Lung (tissue), 12 donors: ENCODE results near the gene BBX. TPM values are rescaled to one million over a fixed set of nuclear protein-coding genes. Genes with fewer than 3 reads are reported as not detected.

Source experiments
- ATAC-seq: fragments of 200-7000 bp; cut with Tn5 transposase; one replicate; pipeline ENCODE4 v1.9.1; 2020; ENCODE audit warnings: moderate number of reproducible peaks; ENCODE audit not compliant: insufficient read depth, low FRiP score
- DNase-seq, 3 donors: peaks; one replicate each; pipeline ENCODE4 v3.0.0-alpha.2; 2013 to 2017
- H3K27ac ChIP-seq, 2 donors: one replicate each; pipeline ENCODE4 v1.5.1; 2013; ENCODE audit warnings: mild to moderate bottlenecking in 2 of 2, moderate library complexity in 2 of 2, control low read depth in 1 of 2, inconsistent platforms in 1 of 2, low read depth in 1 of 2, low read length in 1 of 2
- H3K27me3 ChIP-seq, 3 donors: one replicate each; pipeline ENCODE4 v1.5.1; 2013; ENCODE audit warnings: low read length in 2 of 3; ENCODE audit not compliant: control insufficient read depth in 3 of 3, insufficient read depth in 3 of 3
- H3K36me3 ChIP-seq, 4 donors: one replicate each; pipeline ENCODE4 v1.5.1; 2013; ENCODE audit warnings: low read length in 4 of 4, mild to moderate bottlenecking in 1 of 4, moderate library complexity in 1 of 4; ENCODE audit not compliant: control insufficient read depth in 4 of 4, insufficient read depth in 4 of 4
- H3K4me1 ChIP-seq, 5 donors: one replicate each; pipeline ENCODE4 v1.5.1; 2013; ENCODE audit warnings: low read length in 5 of 5, mild to moderate bottlenecking in 2 of 5, moderate library complexity in 1 of 5; ENCODE audit not compliant: control insufficient read depth in 5 of 5, insufficient read depth in 5 of 5
- H3K4me3 ChIP-seq: one replicate; pipeline ENCODE4 v1.5.1; 2013; ENCODE audit warnings: mild to moderate bottlenecking, control low read depth, moderate library complexity
- H3K9ac ChIP-seq, 2 donors: one replicate each; pipeline ENCODE4 v1.5.1; 2013; ENCODE audit warnings: low read length in 2 of 2, control low read depth in 1 of 2; ENCODE audit not compliant: insufficient read depth in 1 of 2
- H3K9me3 ChIP-seq, 4 donors: one replicate each; pipeline ENCODE4 v1.5.1; 2013; ENCODE audit warnings: low read length in 3 of 4, mild to moderate bottlenecking in 1 of 4, moderate library complexity in 1 of 4; ENCODE audit not compliant: control insufficient read depth in 4 of 4, insufficient read depth in 3 of 4
- CTCF ChIP-seq: IDR thresholded peaks from 2 replicates; pipeline ENCODE4 v1.5.1; 2012; ENCODE audit warnings: mild to moderate bottlenecking; ENCODE audit errors: control extremely low read depth, extremely low read depth
- WGBS, 2 donors: extraction: QIAGEN DNeasy Blood & Tissue Kit; methylation state at CpG; one replicate each; pipeline ENCODE4 v1.1.7; 2013; 5-methylcytosine and 5-hydroxymethylcytosine counted together
- polyA plus RNA-seq, 2 donors: library from polyadenylated mRNA; stranded (reverse); fragments of 200-250 nt; gene quantifications; one replicate each; pipeline ENCODE4 v1.2.1, GENCODE V29; 2013
- total RNA-seq, 2 donors: library from RNA; depleted of rRNA in 1 of 2; stranded (reverse); fragments of >200 nt in 1 of 2; gene quantifications; one replicate each; pipeline ENCODE4 v1.2.1, GENCODE V29; 2014 to 2021
- donor health status: control.
- donor health status: control.
- donor health status: Bipolar disorder and iron deficiency.
- donor health status: healthy.
- donor health status: DM: yes; HTN: yes; CAD: no.

The BBX gene
- total and polyA plus RNA-seq, 4 donors: 6.3 to 93.3 (median 25.1) TPM

GRCh38 chr3:107701299-107701698 is 178.5 kb downstream of the BBX start:
- no peak for TF ChIP-seq CTCF
- H3K4me1 ChIP-seq: peaks cover 0 to 5% (median 0%) of the 10 kb centered on the region in 5 donors
- no peaks in the 10 kb centered on the region for H3K36me3 ChIP-seq
- no peak overlapping the region for H3K27ac ChIP-seq
- no peaks in the 10 kb centered on the region for H3K9me3 ChIP-seq
- DNase-seq (no peak), ATAC-seq (no peak)
- H3K9ac ChIP-seq: no peak overlapping the region
- WGBS, 2 donors: 98% methylated on average over 2 of the region's 2 CpGs
- no peaks in the 10 kb centered on the region for H3K27me3 ChIP-seq
- H3K4me3 ChIP-seq: no peak overlapping the region

GRCh38 chr3:107704477-107704876 is 181.7 kb downstream of the BBX start:
- H3K4me1 ChIP-seq: peaks cover 0 to 3% (median 0%) of the 10 kb centered on the region in 5 donors
- H3K27ac ChIP-seq: no peak overlapping the region
- TF ChIP-seq CTCF: no peak
- H3K4me3 ChIP-seq: no peak overlapping the region
- 88 to 96% methylated on average over 1 of the region's 1 CpG for WGBS, 2 donors
- no peak overlapping the region for H3K9ac ChIP-seq
- DNase-seq (no peak), ATAC-seq (no peak)
- H3K36me3 ChIP-seq: no peaks in the 10 kb centered on the region
- H3K9me3 ChIP-seq: no peaks in the 10 kb centered on the region
- no peaks in the 10 kb centered on the region for H3K27me3 ChIP-seq

DNA sequence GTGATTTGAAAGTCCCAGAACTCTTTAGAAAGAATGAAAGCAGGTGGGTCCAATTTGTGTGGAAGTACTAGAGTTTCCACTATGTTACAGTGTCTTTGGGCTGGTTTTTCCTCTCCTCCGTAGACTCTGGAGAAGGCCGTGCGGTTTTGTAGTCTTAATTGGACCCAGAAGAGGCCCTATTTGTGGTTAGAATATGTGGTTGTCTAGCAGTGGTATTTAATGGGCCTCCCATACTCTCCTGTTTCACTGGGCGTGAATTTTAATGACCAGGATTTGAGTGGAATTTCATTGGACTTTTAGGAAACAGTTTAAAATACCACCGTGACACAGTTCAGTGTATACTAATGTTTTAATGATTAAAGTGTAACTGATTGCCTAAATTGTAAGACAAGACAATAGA is 182.3 kb downstream of the BBX start:
- Histone ChIP-seq H3K27ac (no peak overlapping the region), H3K9me3 (no peaks in the 10 kb centered on the region), H3K4me1 (peaks cover 0 to 3% (median 0%) of the 10 kb centered on the region in 5 donors), H3K9ac (no peak overlapping the region), H3K27me3 (no peaks in the 10 kb centered on the region), H3K4me3 (no peak overlapping the region), H3K36me3 (no peaks in the 10 kb centered on the region)
- WGBS, 2 donors: 70 to 75% methylated on average over 5 of the region's 5 CpGs
- no peak for ATAC-seq
- DNase-seq: no peak
- TF ChIP-seq CTCF: no peak

- no peak for DNase-seq
- ATAC-seq: no peak
- no peak overlapping the region for H3K27ac ChIP-seq
These were observed 188.1 kb downstream of the BBX start for GRCh38 chr3:107710851-107711250.

More at GRCh38 chr3:107710851-107711250, 188.1 kb downstream of the BBX start:
- H3K36me3 ChIP-seq: peaks cover 0 to 10% (median 3%) of the 10 kb centered on the region in 4 donors
- no peak overlapping the region for H3K9ac ChIP-seq
- no peaks in the 10 kb centered on the region for H3K9me3 ChIP-seq
- peaks cover 0 to 1% (median 0%) of the 10 kb centered on the region in 5 donors for H3K4me1 ChIP-seq
- no peak for TF ChIP-seq CTCF
- no peaks in the 10 kb centered on the region for H3K27me3 ChIP-seq
- H3K4me3 ChIP-seq: no peak overlapping the region
- 64 to 84% methylated on average over 5 of the region's 5 CpGs for WGBS, 2 donors
